ENCODE measurements around the gene MATR3. TPM values are rescaled to one million over a fixed set of nuclear protein-coding genes. Genes with fewer than 3 reads are reported as not detected.

Gene MATR3
- 299 TPM for polyA plus RNA-seq (2013, experiment 1 of 2)
- 346 TPM for polyA plus RNA-seq (2013, experiment 2 of 2)

- Histone ChIP-seq H3K9me3 (ENCODE audit: control insufficient read depth, low read length) (no peaks in the 10 kb centered on the region), H3K36me3 (ENCODE audit: control insufficient read depth, insufficient read depth, low read length) (no peaks in the 10 kb centered on the region), H3K4me1 (ENCODE audit: control insufficient read depth, insufficient read depth, low read length, poor library complexity, severe bottlenecking) (peaks cover 9% of the 10 kb centered on the region), H3K4me3 (ENCODE audit: extremely low read depth, insufficient read depth, low read length, poor library complexity, severe bottlenecking) (peak within 1 kb of the TSS; percentile 89), H3K27ac (ENCODE audit: low read depth, low read length, severe bottlenecking) (peak within 1 kb of the TSS; percentile 99)
- WGBS, 2 experiments (ENCODE audit: insufficient coverage in 2 of 2), result 0% methylated on average over 52 to 53 of the region's 88 CpGs
Measured at GRCh38 chr5:139293507-139294373, at the start of gene MATR3. MATR3 (plus strand) TSS chr5:139293740; CDS start chr5:139307416, 13,676 bp downstream.

DNA sequence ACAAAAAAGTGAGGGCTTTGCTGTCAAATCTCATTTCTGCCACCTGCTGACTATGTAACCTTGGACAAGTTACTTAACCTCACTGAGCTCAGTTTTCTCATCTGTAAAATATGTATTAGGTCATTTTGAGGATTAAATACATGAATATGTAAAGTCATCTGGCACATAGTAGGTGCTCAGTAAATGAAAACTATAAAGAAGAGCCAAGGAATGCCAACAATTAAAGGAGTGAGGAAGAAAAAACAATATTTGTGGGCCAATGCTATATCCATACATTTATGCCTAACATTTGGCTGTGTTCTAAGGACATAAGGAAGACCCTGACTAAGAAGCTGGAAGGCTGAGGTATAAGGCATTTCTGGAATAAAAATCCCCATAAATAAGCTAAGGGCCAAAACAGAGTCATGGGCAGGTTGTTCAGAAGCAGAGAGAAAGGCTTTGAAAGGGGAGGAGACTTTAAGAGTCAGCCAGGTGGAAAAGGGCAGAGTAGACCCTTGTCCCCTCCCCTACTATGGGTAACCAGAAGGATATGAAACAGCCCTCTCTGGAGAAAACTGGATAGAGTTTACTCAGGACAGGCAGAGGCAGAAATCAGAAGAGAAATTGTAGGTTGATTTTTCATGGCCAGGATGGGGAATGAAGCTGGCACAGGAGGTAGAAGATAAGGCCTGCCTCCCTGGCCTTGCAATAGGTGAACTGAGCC is 47.8 kb upstream of the MATR3 start:
- Histone ChIP-seq H3K4me1 (ENCODE audit: control insufficient read depth, insufficient read depth, low read length, poor library complexity, severe bottlenecking) (peaks cover 13% of the 10 kb centered on the region), H3K27ac (ENCODE audit: low read depth, low read length, severe bottlenecking) (peak overlapping the region; percentile 59), H3K9me3 (ENCODE audit: control insufficient read depth, low read length) (no peaks in the 10 kb centered on the region), H3K4me3 (ENCODE audit: extremely low read depth, insufficient read depth, low read length, poor library complexity, severe bottlenecking) (no peak overlapping the region), H3K36me3 (ENCODE audit: control insufficient read depth, insufficient read depth, low read length) (no peaks in the 10 kb centered on the region)

DNA sequence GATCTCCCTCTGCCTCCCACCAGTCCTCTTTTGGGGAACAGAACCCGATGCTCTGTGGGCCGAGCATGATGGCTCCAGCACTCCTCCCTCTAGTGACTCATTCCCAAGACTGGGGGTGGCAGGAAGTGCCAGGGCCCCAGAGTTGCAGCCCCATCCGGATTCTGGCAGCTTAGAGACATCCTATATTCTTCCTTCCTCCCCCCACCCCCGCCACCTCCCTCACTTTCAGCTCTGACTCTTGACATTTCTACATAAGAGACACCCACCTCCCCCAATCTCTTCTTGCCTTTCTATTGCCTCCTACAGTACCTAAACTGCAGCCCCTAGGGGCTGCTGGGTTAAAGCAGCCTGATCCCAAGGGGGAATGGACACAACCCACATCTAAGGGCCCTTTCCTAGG is 47.1 kb upstream of the MATR3 start:
- no peaks in the 10 kb centered on the region for H3K36me3 ChIP-seq (ENCODE audit: control insufficient read depth, insufficient read depth, low read length)
- whole genome bisulfite sequencing, 2 experiments (ENCODE audit: insufficient coverage in 2 of 2), result 43 to 44% methylated on average over 3 to 4 of the region's 4 CpGs

DNA sequence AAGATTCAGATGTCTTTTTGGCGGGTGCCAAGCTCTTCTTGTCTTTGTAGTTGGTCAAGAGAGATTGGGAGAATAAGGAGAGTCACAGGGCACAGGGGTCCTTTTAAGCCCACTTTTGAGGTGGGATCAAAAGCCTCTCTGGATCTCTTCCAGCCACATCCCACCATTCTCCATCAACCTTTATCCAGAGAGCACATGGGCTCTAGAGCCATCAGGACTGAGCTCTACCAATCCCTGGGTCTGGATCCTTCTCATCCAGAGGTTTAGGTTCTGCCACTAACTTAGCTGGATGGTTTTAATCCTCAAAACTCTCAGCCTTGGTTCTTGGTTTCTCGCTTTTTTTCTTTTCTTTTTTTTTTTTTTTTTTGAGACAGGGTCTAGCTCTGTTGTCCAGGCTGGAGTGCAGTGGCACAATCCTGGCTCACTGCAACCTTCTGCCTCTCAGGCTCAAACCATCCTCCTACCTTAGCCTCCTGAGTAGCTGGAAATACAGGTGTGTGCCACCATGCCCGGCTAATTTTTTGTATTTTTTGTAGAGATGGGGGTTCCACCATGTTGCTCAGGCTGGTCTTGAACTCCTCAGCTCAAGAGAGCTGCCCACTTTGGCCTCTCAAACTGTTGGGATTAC is 44.6 kb upstream of the MATR3 start:
- no peak overlapping the region for H3K4me3 ChIP-seq (ENCODE audit: extremely low read depth, insufficient read depth, low read length, poor library complexity, severe bottlenecking)
- peaks cover 13% of the 10 kb centered on the region for H3K4me1 ChIP-seq (ENCODE audit: control insufficient read depth, insufficient read depth, low read length, poor library complexity, severe bottlenecking)
- 83 to 100% methylated on average over 1 to 2 of the region's 3 CpGs for WGBS, 2 experiments (ENCODE audit: insufficient coverage in 2 of 2)
- no peak overlapping the region for H3K27ac ChIP-seq (ENCODE audit: low read depth, low read length, severe bottlenecking)
- no peaks in the 10 kb centered on the region for H3K36me3 ChIP-seq (ENCODE audit: control insufficient read depth, insufficient read depth, low read length)
- no peaks in the 10 kb centered on the region for H3K9me3 ChIP-seq (ENCODE audit: control insufficient read depth, low read length)

More for the DNA sequence above, 47.1 kb upstream of the MATR3 start:
- Histone ChIP-seq H3K4me1 (ENCODE audit: control insufficient read depth, insufficient read depth, low read length, poor library complexity, severe bottlenecking) (peaks cover 13% of the 10 kb centered on the region), H3K4me3 (ENCODE audit: extremely low read depth, insufficient read depth, low read length, poor library complexity, severe bottlenecking) (no peak overlapping the region), H3K9me3 (ENCODE audit: control insufficient read depth, low read length) (no peaks in the 10 kb centered on the region), H3K27ac (ENCODE audit: low read depth, low read length, severe bottlenecking) (peak overlapping the region; percentile 59)

DNA sequence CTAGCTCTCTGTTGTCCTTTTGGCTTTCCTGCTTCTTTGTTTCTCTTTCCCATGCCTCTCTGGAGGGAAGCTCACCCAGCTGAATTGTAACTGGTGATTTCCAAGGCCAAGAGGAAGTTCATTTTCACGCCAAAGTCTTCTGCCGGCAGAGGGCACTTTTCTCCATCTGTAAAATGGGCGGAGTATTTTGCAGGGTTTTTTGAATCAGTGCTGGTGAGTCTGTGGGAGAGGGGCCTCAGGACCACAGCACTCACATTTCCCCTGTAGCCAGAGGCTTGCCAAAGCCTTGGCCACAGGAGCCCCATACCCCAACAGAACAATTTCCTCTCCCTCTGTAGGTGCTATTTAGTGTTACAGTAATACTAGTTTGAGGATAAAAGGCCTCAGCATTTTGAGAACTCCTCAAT is 42.3 kb upstream of the MATR3 start:
- Histone ChIP-seq H3K27ac (ENCODE audit: low read depth, low read length, severe bottlenecking) (no peak overlapping the region), H3K4me3 (ENCODE audit: extremely low read depth, insufficient read depth, low read length, poor library complexity, severe bottlenecking) (no peak overlapping the region), H3K4me1 (ENCODE audit: control insufficient read depth, insufficient read depth, low read length, poor library complexity, severe bottlenecking) (peaks cover 7% of the 10 kb centered on the region), H3K9me3 (ENCODE audit: control insufficient read depth, low read length) (no peaks in the 10 kb centered on the region), H3K36me3 (ENCODE audit: control insufficient read depth, insufficient read depth, low read length) (no peaks in the 10 kb centered on the region)
- WGBS, 2 experiments (ENCODE audit: insufficient coverage in 2 of 2), result 67% methylated on average over 2 of the region's 3 CpGs; no CpG with 5 or more reads in 1 of the 2 experiments

GRCh38 chr5:139251695-139252288 is 41.7 kb upstream of the MATR3 start:
- Histone ChIP-seq H3K27ac (ENCODE audit: low read depth, low read length, severe bottlenecking) (no peak overlapping the region), H3K4me3 (ENCODE audit: extremely low read depth, insufficient read depth, low read length, poor library complexity, severe bottlenecking) (no peak overlapping the region), H3K9me3 (ENCODE audit: control insufficient read depth, low read length) (no peaks in the 10 kb centered on the region), H3K4me1 (ENCODE audit: control insufficient read depth, insufficient read depth, low read length, poor library complexity, severe bottlenecking) (peaks cover 2% of the 10 kb centered on the region), H3K36me3 (ENCODE audit: control insufficient read depth, insufficient read depth, low read length) (no peaks in the 10 kb centered on the region)
- 100% methylated on average over 3 of the region's 4 CpGs for WGBS, 2 experiments (ENCODE audit: insufficient coverage in 2 of 2)

GRCh38 chr5:139253115-139253514 is 40.4 kb upstream of the MATR3 start:
- H3K36me3 ChIP-seq (ENCODE audit: control insufficient read depth, insufficient read depth, low read length), result no peaks in the 10 kb centered on the region
- WGBS, 2 experiments (ENCODE audit: insufficient coverage in 2 of 2), result 86 to 90% methylated on average over 2 to 3 of the region's 3 CpGs
- H3K4me1 ChIP-seq (ENCODE audit: control insufficient read depth, insufficient read depth, low read length, poor library complexity, severe bottlenecking), result no peaks in the 10 kb centered on the region
- H3K4me3 ChIP-seq (ENCODE audit: extremely low read depth, insufficient read depth, low read length, poor library complexity, severe bottlenecking), result no peak overlapping the region
- no peaks in the 10 kb centered on the region for H3K9me3 ChIP-seq (ENCODE audit: control insufficient read depth, low read length)
- H3K27ac ChIP-seq (ENCODE audit: low read depth, low read length, severe bottlenecking), result no peak overlapping the region

DNA sequence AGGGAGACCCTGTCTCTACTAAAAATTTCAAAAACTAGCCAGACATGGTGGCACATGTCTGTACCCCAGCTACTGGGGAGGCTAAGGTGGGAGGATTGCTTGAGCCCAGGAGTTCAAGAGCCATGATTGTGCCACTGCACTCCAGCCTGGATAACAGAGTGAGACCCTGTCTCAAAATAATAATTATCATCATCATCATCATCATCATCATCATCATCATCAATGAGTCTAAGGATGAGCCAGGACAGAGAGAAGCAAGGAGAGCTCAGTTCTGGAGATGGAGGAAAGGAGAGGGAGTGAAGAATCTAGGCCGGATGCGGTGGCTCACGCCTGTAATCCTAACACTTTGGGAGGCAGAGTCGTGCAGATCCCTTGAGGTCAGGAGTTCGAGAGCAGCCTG is 36.7 kb upstream of the MATR3 start:
- peaks cover 4% of the 10 kb centered on the region for H3K4me1 ChIP-seq (ENCODE audit: control insufficient read depth, insufficient read depth, low read length, poor library complexity, severe bottlenecking)
- no peaks in the 10 kb centered on the region for H3K9me3 ChIP-seq (ENCODE audit: control insufficient read depth, low read length)
- H3K4me3 ChIP-seq (ENCODE audit: extremely low read depth, insufficient read depth, low read length, poor library complexity, severe bottlenecking), result no peak overlapping the region
- 90 to 94% methylated on average over 5 of the region's 5 CpGs for WGBS, 2 experiments (ENCODE audit: insufficient coverage in 2 of 2)
- H3K36me3 ChIP-seq (ENCODE audit: control insufficient read depth, insufficient read depth, low read length), result no peaks in the 10 kb centered on the region
- no peak overlapping the region for H3K27ac ChIP-seq (ENCODE audit: low read depth, low read length, severe bottlenecking)

GRCh38 chr5:139262059-139262741 is 31.3 kb upstream of the MATR3 start:
- 97 to 98% methylated on average over 3 to 5 of the region's 6 CpGs for WGBS, 2 experiments (ENCODE audit: insufficient coverage in 2 of 2)
- no peak overlapping the region for H3K4me3 ChIP-seq (ENCODE audit: extremely low read depth, insufficient read depth, low read length, poor library complexity, severe bottlenecking)
- no peaks in the 10 kb centered on the region for H3K36me3 ChIP-seq (ENCODE audit: control insufficient read depth, insufficient read depth, low read length)
- no peaks in the 10 kb centered on the region for H3K9me3 ChIP-seq (ENCODE audit: control insufficient read depth, low read length)
- no peak overlapping the region for H3K27ac ChIP-seq (ENCODE audit: low read depth, low read length, severe bottlenecking)
- H3K4me1 ChIP-seq (ENCODE audit: control insufficient read depth, insufficient read depth, low read length, poor library complexity, severe bottlenecking), result peaks cover 9% of the 10 kb centered on the region
